ENCODE data around the gene NEIL1. TPM values are rescaled to one million over a fixed set of nuclear protein-coding genes. Genes with fewer than 3 reads are reported as not detected.

NEIL1 gene
- total RNA-seq, 1 experiment from 2014 or later, result 41.4 TPM

GRCh38 chr15:75361361-75361988 lies 14.6 kb downstream of the NEIL1 start:
- Histone ChIP-seq H2AFZ (ENCODE audit: low read depth, low read length, poor library complexity, severe bottlenecking) (no peak overlapping the region), H3K9ac (ENCODE audit: low read length) (no peak overlapping the region), H3K9me2 (ENCODE audit: insufficient read depth) (no peaks in the 10 kb centered on the region), H3K4me2 (ENCODE audit: low read length) (no peak overlapping the region), H3K4me1 (ENCODE audit: control insufficient read depth in 1 of 2, insufficient read depth in 2 of 2, low read length in 2 of 2) (no peaks in the 10 kb centered on the region), H3K27me3 (ENCODE audit: insufficient read depth, low read length) (no peaks in the 10 kb centered on the region), H4K20me1 (ENCODE audit: insufficient read depth) (no peaks in the 10 kb centered on the region), H3K27ac (ENCODE audit: low read depth, low read length) (no peak overlapping the region), H3K36me3 (ENCODE audit: control insufficient read depth in 1 of 2, insufficient read depth in 2 of 2, low read length in 2 of 2) (peaks cover 4 to 13% of the 10 kb centered on the region in 2 experiments; a peak in 2 of 4 replicates), H3K79me2 (ENCODE audit: insufficient read depth, low read length) (no peaks in the 10 kb centered on the region; the same call in 1 of the 2 replicates), H3K9me3 (ENCODE audit: control insufficient read depth in 1 of 2, insufficient read depth in 1 of 2, low read depth in 1 of 2, low read length in 2 of 2) (no peaks in the 10 kb centered on the region), H3K4me3 (replicated peaks in 1 of 2; ENCODE audit: low read depth in 1 of 2, low read length in 2 of 2) (no peak overlapping the region)
- ATAC-seq (no peak), DNase-seq (ENCODE audit: low read depth, low spot score) (no peak)
- ChIA-PET CTCF (no interaction called here), RAD21 (ENCODE audit: low non-redundant PET in 1 of 2, low total read pairs in 2 of 2, uncharacterized antibody in 2 of 2, unreplicated experiment in 2 of 2) (no interaction called here), POLR2A (no interaction called here)
- intact Hi-C loops (cut with micrococcal nuclease), result no loop called here
- TF ChIP-seq SP1 (IDR thresholded peaks at IDR 0.05; ENCODE audit: low read depth) (no peak), EZH2 (IDR thresholded peaks at IDR 0.05) (no peak), TCF7L2 (IDR thresholded peaks at IDR 0.05; ENCODE audit: borderline replicate concordance, extremely low read depth, insufficient read depth, insufficient read length) (no peak), ZFX (IDR thresholded peaks at IDR 0.05) (no peak), ZBTB33 (IDR thresholded peaks at IDR 0.05; ENCODE audit: extremely low read depth, insufficient replicate concordance, low read length) (no peak), SIN3A (IDR thresholded peaks at IDR 0.05; ENCODE audit: low read depth) (no peak), REST (IDR thresholded peaks at IDR 0.05; ENCODE audit: low read depth) (no peak), CTCF (IDR thresholded peaks at IDR 0.05 in 2 of 3, conservative IDR thresholded peaks at IDR 0.05 in 1 of 3; ENCODE audit: borderline replicate concordance in 1 of 3, insufficient read depth in 1 of 3, low read depth in 2 of 3, low read length in 2 of 3) (no peak), JUND (IDR thresholded peaks at IDR 0.05) (no peak), CBX3 (IDR thresholded peaks at IDR 0.05; ENCODE audit: low read depth) (no peak), YY1 (IDR thresholded peaks at IDR 0.05; ENCODE audit: extremely low read depth, insufficient replicate concordance, low read depth, low read length) (no peak), CEBPB (IDR thresholded peaks at IDR 0.05; ENCODE audit: low read depth) (no peak), ATF3 (IDR thresholded peaks at IDR 0.05) (no peak), FOSL1 (IDR thresholded peaks at IDR 0.05; ENCODE audit: low read depth) (no peak)
- no TSS peak for BruUV-seq (replicated peaks)
